Erythroblast (primary cell): ENCODE data around the gene FAM163B.
"Not testable (repeated sequence)": the region's sequence is repeated elsewhere in the genome, so short reads cannot be mapped to it uniquely, and the experiment has no call there.

Source experiments
- DNase-seq, 2 experiments: peaks; one replicate each; lab custom pipeline; 2025; lab: John Stamatoyannopoulos, UW
- GATA1 ChIP-seq: IDR thresholded peaks from 2 replicates; pipeline ENCODE4 v1.6.1; 2011; ENCODE audit warnings: low read depth, mild to moderate bottlenecking, control low read depth, low read length, moderate library complexity
- POLR2A ChIP-seq: IDR thresholded peaks from 2 replicates; pipeline ENCODE4 v1.6.1; 2011; ENCODE audit warnings: mild to moderate bottlenecking, low read length

FAM163B gene

GRCh38 chr9:133570691-133571080, 38.5 kb downstream of the FAM163B start:
- DNase-seq: no peak
- TF ChIP-seq GATA1: no peak

GRCh38 chr9:133569891-133570690, 39.1 kb downstream of the FAM163B start:
- DNase-seq: no peak
- TF ChIP-seq GATA1 (no peak), POLR2A (no peak)

GRCh38 chr9:133569121-133569785, 39.9 kb downstream of the FAM163B start:
- TF ChIP-seq GATA1: no peak
- DNase-seq: no peak

- TF ChIP-seq POLR2A: no peak
- TF ChIP-seq GATA1: no peak
- DNase-seq: no peak
Measured at GRCh38 chr9:133568186-133568585, 41.0 kb downstream of the FAM163B start.

GRCh38 chr9:133566817-133567216, 42.4 kb downstream of the FAM163B start:
- TF ChIP-seq POLR2A: no peak
- TF ChIP-seq GATA1: no peak
- DNase-seq: no peak

GRCh38 chr9:133566382-133566781, 42.8 kb downstream of the FAM163B start:
- no peak for TF ChIP-seq GATA1
- TF ChIP-seq POLR2A: no peak
- DNase-seq: no peak

GRCh38 chr9:133564451-133565116, 44.6 kb downstream of the FAM163B start:
- TF ChIP-seq GATA1 (no peak), POLR2A (no peak)
- DNase-seq: no peak

- DNase-seq: not testable (repeated sequence)
Measured at GRCh38 chr9:133563814-133564213, 45.4 kb downstream of the FAM163B start.

- TF ChIP-seq POLR2A (no peak), GATA1 (no peak)
- DNase-seq: no peak
Measured at GRCh38 chr9:133563291-133563796, 45.8 kb downstream of the FAM163B start.

GRCh38 chr9:133562611-133563290, 46.4 kb downstream of the FAM163B start:
- no peak for DNase-seq
- no peak for TF ChIP-seq POLR2A
- no peak for TF ChIP-seq GATA1

GRCh38 chr9:133561976-133562554, 47.1 kb downstream of the FAM163B start:
- no peak for TF ChIP-seq GATA1
- TF ChIP-seq POLR2A: no peak
- DNase-seq: no peak

- DNase-seq: no peak
- TF ChIP-seq GATA1 (no peak), POLR2A (no peak)
Measured at GRCh38 chr9:133560944-133561343, 48.2 kb downstream of the FAM163B start.

GRCh38 chr9:133560311-133560710, 48.9 kb downstream of the FAM163B start:
- DNase-seq: no peak
- TF ChIP-seq GATA1: no peak
